Loucy (cell line): ENCODE results near the gene AVL9.

Experiments used
- H2AFZ ChIP-seq: fragments of 200-600 bp; sonication (generic); 2 replicates; pipeline ENCODE4 v1.6.0; 2016; ENCODE audit warnings: antibody characterized with exemption, mild to moderate bottlenecking, low read length, moderate library complexity
- H3F3A ChIP-seq: fragments of 200-600 bp; 2 replicates; pipeline ENCODE4 v1.6.0; 2016; ENCODE audit warnings: antibody characterized with exemption, low read depth, mild to moderate bottlenecking
- H3K27me3 ChIP-seq: fragments of 200-600 bp; sonication (generic); 2 replicates; pipeline ENCODE4 v1.6.1; 2014; ENCODE audit warnings: low read length, mild to moderate bottlenecking; ENCODE audit not compliant: insufficient read depth, poor library complexity, severe bottlenecking
- H3K36me3 ChIP-seq: fragments of 200-600 bp; sonication (generic); 2 replicates; pipeline ENCODE4 v1.6.1; 2016; ENCODE audit warnings: low read length; ENCODE audit not compliant: insufficient read depth
- H3K4me1 ChIP-seq: fragments of 200-600 bp; sonication (generic); 2 replicates; pipeline ENCODE4 v1.5.1; 2014; ENCODE audit warnings: low read length, mild to moderate bottlenecking; ENCODE audit not compliant: insufficient read depth, poor library complexity, severe bottlenecking
- H3K4me2 ChIP-seq: fragments of 200-600 bp; sonication (generic); 2 replicates; pipeline ENCODE4 v1.6.0; 2014; ENCODE audit warnings: antibody characterized with exemption, low read length, low read depth, mild to moderate bottlenecking; ENCODE audit not compliant: poor library complexity, severe bottlenecking
- H3K4me3 ChIP-seq: fragments of 200-600 bp; sonication (generic); 2 replicates; pipeline ENCODE4 v1.5.1; 2014; ENCODE audit warnings: low read length, mild to moderate bottlenecking, mixed read lengths; ENCODE audit not compliant: poor library complexity, severe bottlenecking
- H3K79me2 ChIP-seq: fragments of 200-600 bp; sonication (generic); 2 replicates; pipeline ENCODE4 v1.6.1; 2014; ENCODE audit warnings: low read length; ENCODE audit not compliant: insufficient read depth
- H3K9ac ChIP-seq: fragments of 200-600 bp; sonication (generic); 2 replicates; pipeline ENCODE4 v1.6.0; 2014; ENCODE audit warnings: mild to moderate bottlenecking, low read depth, low read length, moderate library complexity; ENCODE audit not compliant: poor library complexity, severe bottlenecking
- H3K9me2 ChIP-seq: fragments of 200-600 bp; sonication (generic); replicated peaks from 2 replicates; pipeline ENCODE4 v1.6.1; 2016; ENCODE audit warnings: low read depth, low read length, mixed read lengths
- H3K9me3 ChIP-seq: fragments of 200-600 bp; sonication (generic); 2 replicates; pipeline ENCODE4 v1.6.1; 2014; ENCODE audit warnings: mild to moderate bottlenecking, antibody characterized with exemption, low read length, low read depth; ENCODE audit not compliant: insufficient read depth
- H4K20me1 ChIP-seq: fragments of 200-600 bp; sonication (generic); 2 replicates; pipeline ENCODE4 v1.6.0; 2014; ENCODE audit warnings: antibody characterized with exemption, low read length, mild to moderate bottlenecking; ENCODE audit not compliant: insufficient read depth, poor library complexity, severe bottlenecking
- CTCF ChIP-seq: fragments of 200-600 bp; sonication (generic); conservative IDR thresholded peaks from 2 replicates; pipeline ENCODE4 v1.5.1; 2014; ENCODE audit warnings: mild to moderate bottlenecking, antibody characterized with exemption, low read length
- EZH2phosphoT487 ChIP-seq: fragments of 200-600 bp; IDR thresholded peaks from 2 replicates; pipeline ENCODE4 v1.6.1; 2018; ENCODE audit warnings: antibody characterized with exemption, mild to moderate bottlenecking, moderate library complexity, borderline replicate concordance

AVL9 gene

DNA sequence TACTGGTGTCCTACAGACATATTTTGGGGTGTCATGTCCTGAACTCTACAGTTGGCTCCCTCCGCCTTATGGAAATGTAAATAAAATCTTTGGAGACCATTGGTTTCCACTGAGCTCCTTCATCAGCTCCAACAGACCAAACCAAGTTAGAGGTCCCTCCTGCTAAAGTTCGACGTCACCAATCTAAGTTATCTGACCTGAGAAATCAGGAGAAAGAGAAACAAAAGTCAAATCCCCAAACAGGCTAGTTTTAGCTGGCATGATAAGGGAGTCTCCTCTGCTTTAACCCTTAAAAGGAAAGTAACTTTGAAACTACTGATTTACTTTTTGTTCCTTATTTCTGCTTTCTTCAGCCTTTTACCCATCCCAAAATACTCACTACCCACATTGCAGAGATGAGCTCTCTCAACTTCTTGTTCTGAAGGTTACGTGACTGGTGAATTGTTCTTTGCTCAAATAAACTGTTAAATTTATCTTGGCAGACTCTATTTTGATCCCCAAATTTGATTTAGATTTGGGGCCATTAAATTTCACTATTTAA, 39.9 kb downstream of the AVL9 start:
- TF ChIP-seq EZH2phosphoT487 (no peak), CTCF (no peak)
- Histone ChIP-seq H3K9me2 (no peaks in the 10 kb centered on the region), H3K79me2 (peaks cover 26% of the 10 kb centered on the region; the same call in 1 of the 2 replicates), H3F3A (no peaks in the 10 kb centered on the region), H3K36me3 (peaks cover 15% of the 10 kb centered on the region; the same call in 1 of the 2 replicates), H4K20me1 (no peaks in the 10 kb centered on the region), H3K4me2 (no peak overlapping the region), H3K9me3 (peaks cover 6% of the 10 kb centered on the region; the same call in 1 of the 2 replicates), H3K9ac (no peak overlapping the region), H3K27me3 (no peaks in the 10 kb centered on the region), H3K4me1 (peaks cover 2% of the 10 kb centered on the region), H2AFZ (no peak overlapping the region), H3K4me3 (no peak overlapping the region)

- peaks cover 6% of the 10 kb centered on the region; the same call in 1 of the 2 replicates for H3K9me3 ChIP-seq
- H3K9ac ChIP-seq = no peak overlapping the region
- H2AFZ ChIP-seq = no peak overlapping the region
- TF ChIP-seq EZH2phosphoT487 (no peak), CTCF (no peak)
- H3K4me3 ChIP-seq = no peak overlapping the region
- peaks cover 5% of the 10 kb centered on the region for H3K4me1 ChIP-seq
- no peak overlapping the region for H3K4me2 ChIP-seq
- H3K79me2 ChIP-seq = peaks cover 23% of the 10 kb centered on the region; the same call in 1 of the 2 replicates
- no peaks in the 10 kb centered on the region for H3K9me2 ChIP-seq
- no peaks in the 10 kb centered on the region for H3F3A ChIP-seq
- H3K36me3 ChIP-seq = peaks cover 14% of the 10 kb centered on the region; the same call in 1 of the 2 replicates
- H3K27me3 ChIP-seq = no peaks in the 10 kb centered on the region
- no peaks in the 10 kb centered on the region for H4K20me1 ChIP-seq
Observed at GRCh38 chr7:32536016-32536415, 40.7 kb downstream of the AVL9 start.

DNA sequence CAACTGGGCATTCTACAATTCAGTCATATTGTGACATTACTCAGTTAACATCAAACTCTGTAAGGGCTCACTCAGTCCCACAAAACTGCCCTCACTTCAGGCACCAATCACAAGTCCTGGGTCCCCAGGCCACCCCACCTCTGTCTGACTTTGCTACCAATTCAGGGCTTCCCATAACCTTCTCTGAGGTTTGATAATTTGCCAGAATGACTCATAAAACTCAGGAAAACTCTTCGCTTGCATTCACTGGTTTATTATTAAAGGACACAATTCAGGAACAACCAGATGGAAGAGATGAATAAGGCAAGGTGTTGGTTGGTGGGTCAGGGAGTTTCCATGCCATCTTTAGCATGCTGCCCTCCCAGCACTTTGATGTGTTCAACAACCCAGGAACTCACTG, 41.3 kb downstream of the AVL9 start:
- no peak overlapping the region for H3K4me3 ChIP-seq
- peaks cover 19% of the 10 kb centered on the region; the same call in 1 of the 2 replicates for H3K79me2 ChIP-seq
- no peaks in the 10 kb centered on the region for H3K9me2 ChIP-seq
- no peaks in the 10 kb centered on the region for H4K20me1 ChIP-seq
- peaks cover 3% of the 10 kb centered on the region; the same call in 1 of the 2 replicates for H3K9me3 ChIP-seq
- no peaks in the 10 kb centered on the region for H3K27me3 ChIP-seq
- H2AFZ ChIP-seq = no peak overlapping the region
- no peak for TF ChIP-seq EZH2phosphoT487
- no peak for TF ChIP-seq CTCF
- H3F3A ChIP-seq = no peaks in the 10 kb centered on the region
- H3K4me2 ChIP-seq = no peak overlapping the region
- H3K36me3 ChIP-seq = peaks cover 8% of the 10 kb centered on the region; the same call in 1 of the 2 replicates
- H3K9ac ChIP-seq = no peak overlapping the region
- H3K4me1 ChIP-seq = peaks cover 5% of the 10 kb centered on the region
